AG09309 (cell line): ENCODE measurements around the gene IGF1R.

Source experiments
- DNase-seq: peaks from one replicate; pipeline ENCODE4 v3.0.0-alpha.2; 2010; ENCODE audit warnings: low read depth
- H3K4me3 ChIP-seq: 2 replicates; pipeline ENCODE4 v1.5.1; 2011; ENCODE audit warnings: mild to moderate bottlenecking, low read depth, low read length, moderate library complexity; ENCODE audit not compliant: control insufficient read depth
- TF ChIP-seq, protein P1 (sequence below): IDR thresholded peaks from 2 replicates; pipeline ENCODE4 v1.5.1; 2011; ENCODE audit warnings: mild to moderate bottlenecking, low read depth, low read length, inconsistent platforms; ENCODE audit not compliant: insufficient read depth, control insufficient read depth; ENCODE audit errors: missing control alignments

Gene IGF1R

DNA sequence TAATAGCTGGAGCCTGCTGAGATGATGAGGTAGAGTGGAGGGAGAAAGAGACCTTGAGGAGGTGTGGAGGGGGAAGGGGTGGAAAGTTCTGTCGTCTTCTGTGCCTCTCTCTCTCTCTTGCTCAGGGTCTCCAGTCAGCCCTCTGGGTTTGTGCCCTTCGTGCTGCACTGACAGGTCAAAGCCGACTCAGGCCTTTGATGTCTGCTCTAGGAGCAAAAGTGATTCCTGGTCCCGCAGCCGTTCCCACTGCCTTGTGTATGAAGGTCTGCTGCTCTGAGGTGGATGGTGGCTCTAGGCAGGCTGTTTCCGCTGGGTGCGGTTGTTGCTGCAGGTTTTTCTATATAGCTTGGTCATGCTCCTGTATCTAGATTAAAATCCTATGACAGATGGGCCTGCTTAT lies 89.4 kb downstream of the IGF1R start:
- no peak overlapping the region for H3K4me3 ChIP-seq
- TF ChIP-seq, protein P1, sequence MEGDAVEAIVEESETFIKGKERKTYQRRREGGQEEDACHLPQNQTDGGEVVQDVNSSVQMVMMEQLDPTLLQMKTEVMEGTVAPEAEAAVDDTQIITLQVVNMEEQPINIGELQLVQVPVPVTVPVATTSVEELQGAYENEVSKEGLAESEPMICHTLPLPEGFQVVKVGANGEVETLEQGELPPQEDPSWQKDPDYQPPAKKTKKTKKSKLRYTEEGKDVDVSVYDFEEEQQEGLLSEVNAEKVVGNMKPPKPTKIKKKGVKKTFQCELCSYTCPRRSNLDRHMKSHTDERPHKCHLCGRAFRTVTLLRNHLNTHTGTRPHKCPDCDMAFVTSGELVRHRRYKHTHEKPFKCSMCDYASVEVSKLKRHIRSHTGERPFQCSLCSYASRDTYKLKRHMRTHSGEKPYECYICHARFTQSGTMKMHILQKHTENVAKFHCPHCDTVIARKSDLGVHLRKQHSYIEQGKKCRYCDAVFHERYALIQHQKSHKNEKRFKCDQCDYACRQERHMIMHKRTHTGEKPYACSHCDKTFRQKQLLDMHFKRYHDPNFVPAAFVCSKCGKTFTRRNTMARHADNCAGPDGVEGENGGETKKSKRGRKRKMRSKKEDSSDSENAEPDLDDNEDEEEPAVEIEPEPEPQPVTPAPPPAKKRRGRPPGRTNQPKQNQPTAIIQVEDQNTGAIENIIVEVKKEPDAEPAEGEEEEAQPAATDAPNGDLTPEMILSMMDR, result no peak
- no peak for DNase-seq

- TF ChIP-seq, protein P1, result no peak
- DNase-seq, result no peak
- H3K4me3 ChIP-seq, result no peak overlapping the region
Observed at GRCh38 chr15:98738689-98739401, 90.5 kb downstream of the IGF1R start.

- H3K4me3 ChIP-seq, result no peak overlapping the region
- no peak for DNase-seq
- TF ChIP-seq, protein P1, result no peak
Observed at GRCh38 chr15:98740295-98740694, 92.0 kb downstream of the IGF1R start.

- no peak for DNase-seq
- no peak overlapping the region for H3K4me3 ChIP-seq
- TF ChIP-seq, protein P1, result no peak
Observed at GRCh38 chr15:98740963-98741362, 92.6 kb downstream of the IGF1R start.

DNA sequence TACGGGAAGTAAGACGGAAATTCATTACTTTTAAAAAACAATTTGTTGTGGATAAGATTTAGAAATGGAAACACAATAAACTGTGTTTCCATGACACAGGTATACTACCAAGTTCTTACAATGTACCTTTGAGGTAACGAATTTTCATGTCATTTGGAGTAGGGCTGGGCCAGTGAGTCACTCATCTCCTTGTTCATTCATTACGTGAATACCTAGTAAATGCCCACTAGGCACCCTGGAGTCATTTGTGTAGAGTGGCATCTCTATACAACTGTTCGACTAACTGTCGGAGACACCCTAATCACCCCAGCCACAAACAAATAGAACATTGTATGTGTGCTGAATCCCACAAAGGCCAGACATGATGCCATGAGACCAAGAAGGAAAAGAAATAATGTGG lies 94.8 kb downstream of the IGF1R start:
- TF ChIP-seq, protein P1, result no peak
- H3K4me3 ChIP-seq, result no peak overlapping the region
- no peak for DNase-seq

DNA sequence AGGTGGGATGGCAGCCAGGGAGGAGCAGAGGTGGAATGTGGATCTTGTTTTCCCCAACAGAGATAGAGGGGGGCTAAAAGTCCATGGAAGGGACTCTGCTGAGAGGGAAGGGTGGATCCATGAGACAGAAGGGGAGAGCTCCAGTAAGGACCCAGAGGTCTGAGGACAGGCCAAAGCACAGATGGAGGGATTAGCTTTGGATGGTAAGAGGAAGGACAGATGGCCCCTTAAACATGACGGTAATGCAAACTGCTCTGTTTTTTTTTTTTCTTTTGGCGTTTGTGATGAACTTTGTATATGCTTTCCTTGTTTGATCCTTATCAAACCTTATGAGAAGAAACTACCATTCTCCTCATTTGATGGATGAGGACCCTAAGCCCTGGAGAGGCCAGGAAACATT lies 96.2 kb downstream of the IGF1R start:
- TF ChIP-seq, protein P1, result no peak
- DNase-seq, result no peak
- H3K4me3 ChIP-seq, result no peak overlapping the region

GRCh38 chr15:98745179-98745578 lies 96.8 kb downstream of the IGF1R start:
- TF ChIP-seq, protein P1, result no peak
- no peak for DNase-seq

More at GRCh38 chr15:98745179-98745578, 96.8 kb downstream of the IGF1R start:
- H3K4me3 ChIP-seq, result no peak overlapping the region
